ENCODE results near the gene NELL1.

Gene NELL1

GRCh38 chr11:20668844-20669819 is at the start of gene NELL1:
TSS of gene NELL1 (plus strand) at chr11:20669586.
- no peak for DNase-seq (ENCODE audit: low read depth)

DNA sequence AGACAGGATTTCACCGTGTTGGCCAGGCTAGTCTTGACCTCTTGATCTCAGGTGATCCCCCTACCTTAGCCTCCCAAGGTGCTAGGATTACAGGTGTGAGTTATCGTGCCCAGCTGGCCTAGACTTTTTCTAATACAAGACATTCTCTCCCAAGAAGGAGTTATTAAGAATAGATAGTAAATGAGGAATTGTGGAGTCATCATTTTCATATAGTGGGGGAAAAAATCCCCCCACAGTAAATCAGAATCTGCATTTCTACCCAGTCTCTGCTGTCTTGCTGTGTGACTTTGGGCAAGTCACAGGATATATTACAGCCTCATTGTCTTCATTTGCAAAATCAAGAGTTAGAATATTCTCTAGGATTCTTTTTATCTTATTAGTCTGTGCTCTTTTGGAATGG is 48.4 kb upstream of the NELL1 start:
- DNase-seq (ENCODE audit: low read depth) = no peak

- no peak for DNase-seq (ENCODE audit: low read depth)
Measured at GRCh38 chr11:20621679-20622078, 47.7 kb upstream of the NELL1 start.

GRCh38 chr11:20623252-20623651 is 46.1 kb upstream of the NELL1 start:
- DNase-seq (ENCODE audit: low read depth) = no peak

GRCh38 chr11:20626279-20626678 is 43.1 kb upstream of the NELL1 start:
- no peak for DNase-seq (ENCODE audit: low read depth)

DNA sequence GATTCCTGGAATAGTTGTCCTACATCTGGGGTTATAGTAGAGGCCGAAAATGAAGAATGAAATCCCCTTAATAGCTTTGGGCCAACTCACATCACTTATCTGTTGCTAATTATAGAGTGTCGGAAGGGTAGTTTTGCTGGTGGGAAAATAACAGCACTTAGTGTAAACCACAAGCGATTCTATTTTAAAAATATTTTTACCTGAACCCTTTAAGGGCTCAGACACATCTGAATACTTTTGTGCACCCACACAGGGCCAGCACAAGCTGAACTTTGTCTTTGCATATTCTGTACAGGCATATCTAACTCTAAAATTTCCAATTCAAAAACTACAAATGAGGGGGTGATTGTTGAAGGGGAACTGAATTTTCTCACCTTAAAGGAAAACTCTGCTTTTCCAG is 42.4 kb upstream of the NELL1 start:
- no peak for DNase-seq (ENCODE audit: low read depth)

DNA sequence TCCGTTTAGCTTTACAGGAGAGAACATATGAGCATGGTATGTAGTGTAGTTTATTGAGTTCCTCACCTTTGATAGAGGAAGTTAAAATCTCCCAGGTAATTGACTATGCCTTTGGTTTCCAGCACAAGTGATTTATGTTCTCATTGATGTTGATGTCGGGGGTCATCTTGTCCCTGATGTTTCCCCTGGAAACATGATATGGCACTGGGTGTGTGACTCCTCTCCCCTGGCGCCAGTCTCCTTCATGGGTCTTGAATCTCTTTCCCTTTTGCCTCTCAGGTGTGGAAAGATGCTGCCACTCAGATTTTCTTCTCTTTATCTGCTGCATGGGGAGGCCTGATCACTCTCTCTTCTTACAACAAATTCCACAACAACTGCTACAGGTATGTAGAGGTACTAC is 41.7 kb upstream of the NELL1 start:
- DNase-seq (ENCODE audit: low read depth) = no peak

- no peak for DNase-seq (ENCODE audit: low read depth)
Measured at GRCh38 chr11:20631519-20632168, 37.7 kb upstream of the NELL1 start.

DNA sequence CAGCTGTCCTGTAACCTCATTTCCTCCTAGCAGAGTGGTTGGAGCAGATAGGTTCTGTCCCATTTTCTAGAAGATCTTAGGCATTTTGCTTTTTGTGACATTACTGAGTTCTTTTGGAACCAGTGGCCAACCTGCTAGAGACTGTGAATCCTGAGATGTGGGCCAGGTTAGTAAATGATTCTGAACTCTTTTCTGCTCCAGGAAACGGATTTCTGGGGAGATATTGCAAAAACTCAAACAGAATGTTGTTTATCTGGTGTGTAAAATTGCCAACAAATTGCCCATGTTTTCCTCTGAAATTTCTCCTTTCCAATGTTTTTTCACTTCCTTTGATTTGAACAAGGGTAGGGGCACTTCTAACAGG is 37.2 kb upstream of the NELL1 start:
- DNase-seq (ENCODE audit: low read depth) = no peak

DNA sequence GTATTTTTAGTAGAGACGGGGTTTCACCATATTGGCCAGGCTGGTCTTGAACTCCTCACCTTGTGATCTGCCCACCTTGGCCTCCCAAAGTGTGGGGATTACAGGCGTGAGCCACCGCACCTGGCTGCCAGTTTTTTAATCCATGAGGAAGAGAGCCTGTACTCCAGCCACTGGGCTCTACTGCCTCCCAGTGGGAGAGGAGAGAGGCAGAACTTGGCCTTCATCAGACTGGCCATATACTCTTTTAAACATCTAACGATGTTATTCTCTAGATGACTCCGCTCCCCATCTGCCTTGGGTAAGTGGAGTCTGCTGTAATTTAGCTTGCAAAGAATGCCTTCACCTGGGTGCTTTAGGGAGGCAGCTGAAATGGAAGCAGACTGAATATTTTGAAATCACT is 35.3 kb upstream of the NELL1 start:
- DNase-seq (ENCODE audit: low read depth) = no peak

GRCh38 chr11:20634781-20635180 is 34.6 kb upstream of the NELL1 start:
- no peak for DNase-seq (ENCODE audit: low read depth)

GRCh38 chr11:20638074-20638473 is 31.3 kb upstream of the NELL1 start:
- DNase-seq (ENCODE audit: low read depth) = no peak

DNA sequence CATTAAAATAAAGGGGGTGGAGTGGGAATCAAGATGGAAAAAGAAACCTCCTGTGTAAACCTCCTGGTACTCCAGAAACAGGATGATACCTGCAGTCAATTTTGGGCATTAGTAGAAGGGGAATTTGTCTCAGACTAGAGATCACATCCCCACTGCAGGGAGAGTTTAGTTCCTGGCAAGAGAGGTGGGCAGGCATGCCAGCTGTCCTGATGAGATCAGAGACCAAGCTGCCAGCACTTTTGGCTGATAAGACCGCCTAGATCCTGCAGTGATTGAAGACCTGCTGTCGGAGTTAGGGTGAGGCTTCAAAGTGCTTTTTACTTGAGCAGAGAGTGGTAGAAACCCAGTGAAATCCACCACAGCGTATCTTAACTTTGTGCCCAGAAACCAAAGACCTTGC is 29.7 kb upstream of the NELL1 start:
- no peak for DNase-seq (ENCODE audit: low read depth)

- DNase-seq (ENCODE audit: low read depth) = no peak
Measured at GRCh38 chr11:20640401-20640800, 29.0 kb upstream of the NELL1 start.

GRCh38 chr11:20644360-20644759 is 25.0 kb upstream of the NELL1 start:
- DNase-seq (ENCODE audit: low read depth) = no peak

DNA sequence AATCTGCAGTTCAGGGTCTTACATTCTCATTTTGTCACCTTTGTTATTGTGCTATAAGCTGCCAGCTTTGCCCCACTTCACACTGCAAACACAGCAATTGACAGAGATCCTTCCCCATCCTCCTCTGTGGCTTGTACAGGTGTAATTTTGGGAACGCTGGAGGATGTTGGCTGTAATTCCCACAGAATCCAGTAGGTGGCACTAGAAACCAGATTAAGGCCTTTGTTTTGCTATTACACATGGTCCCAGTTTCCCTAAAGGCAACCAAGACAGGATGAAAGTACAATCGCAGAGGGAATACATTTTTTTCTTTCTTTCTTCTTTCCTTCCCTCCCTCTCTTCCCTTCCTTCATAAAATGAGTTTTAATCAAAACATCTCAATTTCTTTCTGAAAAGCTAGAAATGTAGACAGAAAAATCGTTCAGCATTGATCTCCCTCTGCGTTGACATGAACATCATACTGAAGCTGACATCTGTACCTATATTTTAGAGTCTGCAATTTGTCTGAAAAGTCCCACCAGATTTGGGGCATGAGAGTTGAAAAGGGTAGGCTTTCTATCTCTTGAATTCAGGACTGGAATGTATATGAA is 21.3 kb upstream of the NELL1 start:
- DNase-seq (ENCODE audit: low read depth) = no peak

GRCh38 chr11:20652150-20652806 is 17.1 kb upstream of the NELL1 start:
- DNase-seq (ENCODE audit: low read depth) = no peak

DNA sequence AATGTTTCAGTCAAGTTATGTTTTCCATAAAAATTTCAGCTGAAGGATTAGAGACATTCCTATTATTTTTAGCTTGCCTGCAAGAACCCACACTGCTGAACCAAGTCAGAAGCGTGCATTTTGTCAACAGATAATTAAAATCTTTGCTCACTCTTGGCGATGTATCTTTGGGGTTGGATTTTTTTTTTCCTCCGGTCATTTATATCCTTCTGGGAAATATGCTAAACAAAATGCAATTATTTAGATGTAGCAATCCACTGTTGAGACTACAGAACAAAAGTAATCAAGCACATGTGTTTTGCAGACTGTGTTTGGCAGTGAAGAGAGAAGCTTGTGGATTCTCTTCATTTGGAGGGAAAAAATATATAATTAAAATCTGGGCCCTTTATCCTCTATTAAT is 15.3 kb upstream of the NELL1 start:
- DNase-seq (ENCODE audit: low read depth) = no peak

GRCh38 chr11:20656901-20657300 is 12.5 kb upstream of the NELL1 start:
- DNase-seq (ENCODE audit: low read depth) = no peak

GRCh38 chr11:20658135-20658534 is 11.3 kb upstream of the NELL1 start:
- no peak for DNase-seq (ENCODE audit: low read depth)

GRCh38 chr11:20661445-20661844 is 7.9 kb upstream of the NELL1 start:
- DNase-seq (ENCODE audit: low read depth) = no peak

- DNase-seq (ENCODE audit: low read depth) = no peak
Measured at GRCh38 chr11:20661850-20662249, 7.5 kb upstream of the NELL1 start.
